GM23248 (cell line): Measurements from ENCODE around the gene PPP1R3G. TPM values are rescaled to one million over a fixed set of nuclear protein-coding genes. Genes with fewer than 3 reads are reported as not detected.

Source experiments
- DNase-seq: peaks from one replicate; pipeline ENCODE4 v3.0.0-alpha.2; 2015
- H2AFZ ChIP-seq: fragments of 200-600 bp; sonication (generic); 2 replicates; pipeline ENCODE4 v1.6.1; 2016; ENCODE audit warnings: antibody characterized with exemption
- H3F3A ChIP-seq: fragments of 200-600 bp; sonication (generic); 2 replicates; pipeline ENCODE4 v1.6.1; 2016; ENCODE audit warnings: mild to moderate bottlenecking, antibody characterized with exemption, mixed run types; ENCODE audit not compliant: insufficient read depth
- H3K27ac ChIP-seq: fragments of 200-600 bp; sonication (generic); 2 replicates; pipeline ENCODE4 v1.5.1; 2016; ENCODE audit warnings: mild to moderate bottlenecking
- H3K27me3 ChIP-seq: fragments of 200-600 bp; sonication (generic); replicated peaks from 2 replicates; pipeline ENCODE4 v1.6.1; 2016; ENCODE audit warnings: mild to moderate bottlenecking; ENCODE audit not compliant: insufficient read depth
- H3K36me3 ChIP-seq: fragments of 200-600 bp; sonication (generic); 2 replicates; pipeline ENCODE4 v1.6.1; 2016; ENCODE audit warnings: low read depth, mild to moderate bottlenecking
- H3K4me1 ChIP-seq: fragments of 200-600 bp; sonication (generic); 2 replicates; pipeline ENCODE4 v1.6.1; 2016; ENCODE audit warnings: mild to moderate bottlenecking; ENCODE audit not compliant: insufficient read depth
- H3K4me2 ChIP-seq: fragments of 200-600 bp; sonication (generic); one replicate; pipeline ENCODE4 v1.6.1; 2016; ENCODE audit warnings: mild to moderate bottlenecking; ENCODE audit not compliant: unreplicated experiment
- H3K4me3 ChIP-seq: fragments of 200-600 bp; sonication (generic); 2 replicates; pipeline ENCODE4 v1.5.1; 2016; ENCODE audit warnings: mild to moderate bottlenecking
- H3K79me2 ChIP-seq: fragments of 200-600 bp; sonication (generic); 2 replicates; pipeline ENCODE4 v1.6.1; 2016; ENCODE audit warnings: mild to moderate bottlenecking; ENCODE audit not compliant: insufficient read depth
- H3K9ac ChIP-seq: fragments of 200-600 bp; sonication (generic); 2 replicates; pipeline ENCODE4 v1.6.1; 2016; ENCODE audit warnings: mild to moderate bottlenecking
- H3K9me2 ChIP-seq: fragments of 200-600 bp; sonication (generic); 2 replicates; pipeline ENCODE4 v1.6.1; 2016; ENCODE audit warnings: mixed run types, mild to moderate bottlenecking, moderate library complexity; ENCODE audit not compliant: insufficient read depth
- H3K9me3 ChIP-seq: fragments of 200-600 bp; sonication (generic); one replicate; pipeline ENCODE4 v1.6.1; 2017; ENCODE audit warnings: low read depth
- H4K20me1 ChIP-seq: fragments of 200-600 bp; sonication (generic); 2 replicates; pipeline ENCODE4 v1.6.0; 2016; ENCODE audit not compliant: insufficient read depth
- EZH2 ChIP-seq: fragments of 200-600 bp; sonication (generic); IDR thresholded peaks from 2 replicates; pipeline ENCODE4 v1.6.1; 2018; ENCODE audit warnings: antibody characterized with exemption, mild to moderate bottlenecking; ENCODE audit not compliant: insufficient read depth, poor library complexity, severe bottlenecking
- EZH2phosphoT487 ChIP-seq: fragments of 200-600 bp; sonication (generic); IDR thresholded peaks from 2 replicates; pipeline ENCODE4 v1.6.1; 2018; ENCODE audit warnings: antibody characterized with exemption, moderate library complexity, mild to moderate bottlenecking, low read depth; ENCODE audit not compliant: insufficient read depth
- WGBS, 2 experiments: methylation state at CpG; one replicate each; pipeline ENCODE4 v1.1.6; 2015 to 2017; ENCODE audit warnings: low lambda C conversion rate in 2 of 2, low coverage in 1 of 2; ENCODE audit errors: missing lambda C conversion rate in 2 of 2; 5-methylcytosine and 5-hydroxymethylcytosine counted together
- in situ Hi-C: fragments of 300-500 bp; cut with MboI; formaldehyde crosslinking; loops from 2 replicates; pipeline ENCODE4 v1.15.0; 2020
- polyA plus RNA-seq: library from polyadenylated mRNA; unstranded; fragments of >200 nt; fragmentation: Nextera tagmentation; extraction: Ambion mirVana; gene quantifications from 2 replicates; pipeline ENCODE4 v1.2.1, GENCODE V29; 2016
- total RNA-seq: library from RNA; depleted of rRNA; stranded (reverse); fragments of >200 nt; shearing (Covaris generic); gene quantifications from 2 replicates; pipeline ENCODE4 v1.2.3, GENCODE V29; 2014

PPP1R3G gene
- total and polyA plus RNA-seq, 2 experiments from 2014 or later, result 0.84 to 2.6 TPM

- no peak overlapping the region for H3K9ac ChIP-seq
- no peak overlapping the region for H2AFZ ChIP-seq
- H3K9me2 ChIP-seq, result no peaks in the 10 kb centered on the region
- H3K79me2 ChIP-seq, result no peaks in the 10 kb centered on the region
- H3K36me3 ChIP-seq, result no peaks in the 10 kb centered on the region
- H4K20me1 ChIP-seq, result no peaks in the 10 kb centered on the region
- in situ Hi-C loops, result no loop called here
- WGBS, 2 experiments, result 80 to 84% methylated on average over 3 of the region's 3 CpGs
- no peak for DNase-seq
- no peaks in the 10 kb centered on the region for H3K9me3 ChIP-seq
- no peaks in the 10 kb centered on the region; the same call in 1 of the 2 replicates for H3K27me3 ChIP-seq
- H3K4me1 ChIP-seq, result peaks cover 9% of the 10 kb centered on the region
- peaks cover 8% of the 10 kb centered on the region for H3F3A ChIP-seq
- H3K27ac ChIP-seq, result no peak overlapping the region
- no peak overlapping the region for H3K4me2 ChIP-seq
- TF ChIP-seq EZH2, result no peak
- no peak for TF ChIP-seq EZH2phosphoT487
- no peak overlapping the region for H3K4me3 ChIP-seq
Observed at GRCh38 chr6:5099537-5099936, 14.4 kb downstream of the PPP1R3G start.

GRCh38 chr6:5100806-5101205, 15.7 kb downstream of the PPP1R3G start:
- Histone ChIP-seq H3K4me3 (no peak overlapping the region), H2AFZ (no peak overlapping the region), H3K9me3 (no peaks in the 10 kb centered on the region), H4K20me1 (no peaks in the 10 kb centered on the region), H3K9ac (no peak overlapping the region), H3K4me1 (no peaks in the 10 kb centered on the region), H3K27ac (no peak overlapping the region), H3K79me2 (no peaks in the 10 kb centered on the region), H3F3A (no peaks in the 10 kb centered on the region), H3K9me2 (no peaks in the 10 kb centered on the region), H3K4me2 (no peak overlapping the region), H3K36me3 (no peaks in the 10 kb centered on the region), H3K27me3 (no peaks in the 10 kb centered on the region; the same call in 1 of the 2 replicates)
- DNase-seq, result no peak
- TF ChIP-seq EZH2phosphoT487, result no peak
- TF ChIP-seq EZH2, result no peak
- in situ Hi-C loops, result no loop called here
- WGBS, 2 experiments, result 65 to 70% methylated on average over 7 of the region's 7 CpGs

- in situ Hi-C loops, result no loop called here
- no peaks in the 10 kb centered on the region for H3F3A ChIP-seq
- no peak overlapping the region for H3K4me2 ChIP-seq
- no peak overlapping the region for H3K9ac ChIP-seq
- H3K4me1 ChIP-seq, result no peaks in the 10 kb centered on the region
- H3K9me2 ChIP-seq, result no peaks in the 10 kb centered on the region
- no peak for DNase-seq
- no peak overlapping the region for H3K27ac ChIP-seq
- TF ChIP-seq EZH2phosphoT487, result no peak
- H3K27me3 ChIP-seq, result no peaks in the 10 kb centered on the region; the same call in 1 of the 2 replicates
- H3K9me3 ChIP-seq, result no peaks in the 10 kb centered on the region
- no peak overlapping the region for H3K4me3 ChIP-seq
- H2AFZ ChIP-seq, result no peak overlapping the region
- H3K79me2 ChIP-seq, result no peaks in the 10 kb centered on the region
- no peaks in the 10 kb centered on the region for H4K20me1 ChIP-seq
- 87 to 89% methylated on average over 8 of the region's 8 CpGs for WGBS, 2 experiments
- no peaks in the 10 kb centered on the region for H3K36me3 ChIP-seq
Observed at GRCh38 chr6:5102267-5102970, 17.3 kb downstream of the PPP1R3G start.

- H3K4me1 ChIP-seq, result no peaks in the 10 kb centered on the region
- peak; percentile 69 for DNase-seq
- H3K79me2 ChIP-seq, result no peaks in the 10 kb centered on the region
- TF ChIP-seq EZH2 (no peak), EZH2phosphoT487 (no peak)
- no peaks in the 10 kb centered on the region for H4K20me1 ChIP-seq
- no peak overlapping the region for H3K4me2 ChIP-seq
- H3K27ac ChIP-seq, result no peak overlapping the region
- WGBS, 2 experiments, result 65 to 69% methylated on average over 8 of the region's 8 CpGs
- H3F3A ChIP-seq, result no peaks in the 10 kb centered on the region
- H2AFZ ChIP-seq, result no peak overlapping the region
- H3K9ac ChIP-seq, result no peak overlapping the region
- H3K4me3 ChIP-seq, result no peak overlapping the region
- H3K36me3 ChIP-seq, result no peaks in the 10 kb centered on the region
- in situ Hi-C loops, result no loop called here
- H3K9me2 ChIP-seq, result no peaks in the 10 kb centered on the region
- no peaks in the 10 kb centered on the region for H3K27me3 ChIP-seq
- no peaks in the 10 kb centered on the region for H3K9me3 ChIP-seq
Observed at GRCh38 chr6:5103250-5103649, 18.1 kb downstream of the PPP1R3G start.

GRCh38 chr6:5104667-5105066, 19.5 kb downstream of the PPP1R3G start:
- no peaks in the 10 kb centered on the region for H3F3A ChIP-seq
- no peaks in the 10 kb centered on the region for H3K9me3 ChIP-seq
- TF ChIP-seq EZH2 (no peak), EZH2phosphoT487 (no peak)
- no peak overlapping the region for H3K4me2 ChIP-seq
- no peaks in the 10 kb centered on the region for H3K79me2 ChIP-seq
- in situ Hi-C loops, result no loop called here
- H3K27me3 ChIP-seq, result no peaks in the 10 kb centered on the region
- 85 to 93% methylated on average over 6 of the region's 6 CpGs for WGBS, 2 experiments
- H3K4me1 ChIP-seq, result no peaks in the 10 kb centered on the region
- H4K20me1 ChIP-seq, result no peaks in the 10 kb centered on the region
- no peaks in the 10 kb centered on the region for H3K9me2 ChIP-seq
- no peaks in the 10 kb centered on the region for H3K36me3 ChIP-seq
- no peak overlapping the region for H3K4me3 ChIP-seq
- no peak for DNase-seq
- H3K27ac ChIP-seq, result no peak overlapping the region
- no peak overlapping the region for H2AFZ ChIP-seq
- no peak overlapping the region for H3K9ac ChIP-seq
